KMS-11 (cell line): ENCODE measurements around the gene SPECC1.

ENCODE experiments used
- H2AFZ ChIP-seq: fragments of 200-600 bp; sonication (generic); 2 replicates; pipeline ENCODE4 v1.6.1; 2016; ENCODE audit warnings: antibody characterized with exemption, mixed run types, low read depth
- H3K27ac ChIP-seq: fragments of 200-600 bp; sonication (generic); 2 replicates; pipeline ENCODE4 v1.6.1; 2016; ENCODE audit warnings: mild to moderate bottlenecking, mixed run types
- H3K27me3 ChIP-seq: fragments of 200-600 bp; sonication (generic); 2 replicates; pipeline ENCODE4 v1.6.1; 2017; ENCODE audit warnings: mild to moderate bottlenecking, low read depth, mixed run types, moderate library complexity; ENCODE audit not compliant: insufficient read depth
- H3K36me3 ChIP-seq: fragments of 200-600 bp; sonication (generic); 2 replicates; pipeline ENCODE4 v1.6.1; 2017; ENCODE audit warnings: mild to moderate bottlenecking, mixed run types; ENCODE audit not compliant: insufficient read depth
- H3K4me1 ChIP-seq: fragments of 200-600 bp; sonication (generic); 2 replicates; pipeline ENCODE4 v1.6.1; 2016; ENCODE audit warnings: mild to moderate bottlenecking, low read depth, mixed run types; ENCODE audit not compliant: poor library complexity, severe bottlenecking
- H3K4me2 ChIP-seq: fragments of 200-600 bp; sonication (generic); 2 replicates; pipeline ENCODE4 v1.7.0; 2016; ENCODE audit warnings: mild to moderate bottlenecking, mixed run types
- H3K4me3 ChIP-seq: fragments of 200-600 bp; sonication (generic); IDR thresholded peaks from 2 replicates; pipeline ENCODE4 v1.6.1; 2017; ENCODE audit warnings: low read depth, low read length, mixed read lengths; ENCODE audit not compliant: insufficient read depth
- H3K79me2 ChIP-seq: fragments of 200-600 bp; sonication (generic); 2 replicates; pipeline ENCODE4 v1.6.1; 2016; ENCODE audit warnings: low read depth, mixed run types; ENCODE audit not compliant: insufficient read depth
- H3K9ac ChIP-seq: fragments of 200-600 bp; sonication (generic); 2 replicates; pipeline ENCODE4 v1.6.1; 2016; ENCODE audit warnings: mild to moderate bottlenecking, mixed run types
- H4K20me1 ChIP-seq: fragments of 200-600 bp; sonication (generic); 2 replicates; pipeline ENCODE4 v1.6.1; 2016; ENCODE audit warnings: mild to moderate bottlenecking, mixed run types; ENCODE audit not compliant: insufficient read depth
- CTCF ChIP-seq: fragments of 200-600 bp; sonication (generic); conservative IDR thresholded peaks from 2 replicates; pipeline ENCODE4 v1.6.1; 2017; ENCODE audit warnings: low read depth, mild to moderate bottlenecking, antibody characterized with exemption, low read length, moderate library complexity, mixed read lengths

SPECC1 gene

GRCh38 chr17:20300436-20300934 is 291.3 kb downstream of the SPECC1 start:
- H3K27ac ChIP-seq: peak overlapping the region; percentile 98; the same call in 1 of the 2 replicates
- H3K27me3 ChIP-seq: no peaks in the 10 kb centered on the region
- no peak overlapping the region for H2AFZ ChIP-seq

GRCh38 chr17:20302246-20302917 is 293.2 kb downstream of the SPECC1 start:
- H3K36me3 ChIP-seq: no peaks in the 10 kb centered on the region
- peak overlapping the region; percentile 59; the same call in 1 of the 2 replicates for H3K9ac ChIP-seq
- no peaks in the 10 kb centered on the region for H3K79me2 ChIP-seq
- H3K4me2 ChIP-seq: peak overlapping the region; percentile 49
- peak overlapping the region; percentile 29; the same call in 1 of the 2 replicates for H2AFZ ChIP-seq
- peaks cover 80% of the 10 kb centered on the region for H3K4me1 ChIP-seq
- no peaks in the 10 kb centered on the region for H4K20me1 ChIP-seq
- H3K27me3 ChIP-seq: no peaks in the 10 kb centered on the region
- H3K27ac ChIP-seq: peak overlapping the region; percentile 98
- TF ChIP-seq CTCF: no peak
- no peak overlapping the region for H3K4me3 ChIP-seq

More at GRCh38 chr17:20300436-20300934, 291.3 kb downstream of the SPECC1 start:
- Histone ChIP-seq H3K4me1 (peaks cover 62% of the 10 kb centered on the region), H3K79me2 (no peaks in the 10 kb centered on the region), H3K4me3 (no peak overlapping the region), H3K9ac (no peak overlapping the region), H3K4me2 (no peak overlapping the region), H3K36me3 (no peaks in the 10 kb centered on the region), H4K20me1 (no peaks in the 10 kb centered on the region)
- no peak for TF ChIP-seq CTCF

- Histone ChIP-seq H3K27me3 (no peaks in the 10 kb centered on the region), H3K27ac (peak overlapping the region; percentile 98), H3K4me3 (no peak overlapping the region), H2AFZ (peak overlapping the region; percentile 19; the same call in 1 of the 2 replicates), H3K79me2 (no peaks in the 10 kb centered on the region), H3K36me3 (no peaks in the 10 kb centered on the region), H3K4me2 (peak overlapping the region; percentile 49), H3K9ac (peak overlapping the region; percentile 44; the same call in 1 of the 2 replicates), H3K4me1 (peaks cover 88% of the 10 kb centered on the region), H4K20me1 (no peaks in the 10 kb centered on the region)
- no peak for TF ChIP-seq CTCF
Observed at GRCh38 chr17:20304961-20305360, 295.8 kb downstream of the SPECC1 start.

GRCh38 chr17:20306924-20307323 is 297.8 kb downstream of the SPECC1 start:
- Histone ChIP-seq H3K36me3 (no peaks in the 10 kb centered on the region), H3K27ac (no peak overlapping the region), H3K4me1 (peaks cover 72% of the 10 kb centered on the region), H2AFZ (no peak overlapping the region), H3K27me3 (no peaks in the 10 kb centered on the region), H3K4me3 (no peak overlapping the region), H3K79me2 (no peaks in the 10 kb centered on the region), H3K4me2 (no peak overlapping the region), H4K20me1 (no peaks in the 10 kb centered on the region), H3K9ac (no peak overlapping the region)
- TF ChIP-seq CTCF: no peak
